HepG2 (cell line): ENCODE results near the gene SSC5D. TPM values are rescaled to one million over a fixed set of nuclear protein-coding genes. Genes with fewer than 3 reads are reported as not detected.

Source experiments
- CEBPZ ChIP-seq: IDR thresholded peaks from 2 replicates; pipeline ENCODE4 v1.6.1; 2012; ENCODE audit warnings: low read length, improper control_type of control experiment
- CENPT ChIP-seq: sonication (generic); formaldehyde crosslinking; IDR thresholded peaks from 2 replicates; pipeline ENCODE4 v1.8.0; 2022; ENCODE audit warnings: low read depth, mild to moderate bottlenecking, moderate library complexity, missing genetic modification reagents
- GMEB2 ChIP-seq: IDR thresholded peaks from 2 replicates; pipeline ENCODE4 v1.6.1; 2016; ENCODE audit warnings: missing biosample characterization, missing genetic modification reagents, low read depth
- HNRNPK ChIP-seq: fragments of 200-400 bp; formaldehyde crosslinking; IDR thresholded peaks from 2 replicates; pipeline ENCODE4 v1.6.1; 2018; ENCODE audit warnings: low read length, low read depth, moderate library complexity, mild to moderate bottlenecking; ENCODE audit not compliant: poor library complexity, severe bottlenecking
- IKZF4 ChIP-seq: sonication (generic); formaldehyde crosslinking; IDR thresholded peaks from 2 replicates; pipeline ENCODE4 v1.5.1; 2020; ENCODE audit warnings: borderline replicate concordance, mild to moderate bottlenecking, low read depth, missing genetic modification reagents; ENCODE audit errors: not compliant biosample characterization
- NR2F2 ChIP-seq: IDR thresholded peaks from 2 replicates; pipeline ENCODE4 v1.6.1; 2012; ENCODE audit warnings: low read depth, inconsistent platforms, borderline replicate concordance
- PITX1 ChIP-seq: sonication (generic); formaldehyde crosslinking; IDR thresholded peaks from 2 replicates; pipeline ENCODE4 v1.5.1; 2020; ENCODE audit warnings: mild to moderate bottlenecking, missing genetic modification reagents
- POLR2AphosphoS2 ChIP-seq: IDR thresholded peaks from 2 replicates; pipeline ENCODE4 v1.6.1; 2011; ENCODE audit warnings: low read depth, low read length, improper control_type of control experiment
- PRPF4 ChIP-seq: fragments of 200-400 bp; formaldehyde crosslinking; IDR thresholded peaks from 2 replicates; pipeline ENCODE4 v1.6.1; 2016; ENCODE audit warnings: low read length, low read depth; ENCODE audit not compliant: poor library complexity, severe bottlenecking
- RAD21 ChIP-seq: fragments of 450-650 bp; formaldehyde crosslinking; IDR thresholded peaks from 2 replicates; pipeline ENCODE4 v1.5.0; 2020; ENCODE audit warnings: mild to moderate bottlenecking
- RBFOX2 ChIP-seq: fragments of 200-400 bp; formaldehyde crosslinking; IDR thresholded peaks from 2 replicates; pipeline ENCODE4 v1.6.1; 2017; ENCODE audit warnings: low read depth, mild to moderate bottlenecking, low read length
- SIX4 ChIP-seq: sonication (generic); formaldehyde crosslinking; IDR thresholded peaks from 2 replicates; pipeline ENCODE4 v1.4.0; 2020; ENCODE audit warnings: missing genetic modification reagents
- SMAD1 ChIP-seq: sonication (generic); formaldehyde crosslinking; IDR thresholded peaks from 2 replicates; pipeline ENCODE4 v1.4.0; 2020; ENCODE audit warnings: missing genetic modification reagents, low read depth, mild to moderate bottlenecking, borderline replicate concordance
- SSRP1 ChIP-seq: IDR thresholded peaks from 2 replicates; pipeline ENCODE4 v1.6.1; 2016; ENCODE audit warnings: control low read depth
- TEAD2 ChIP-seq: sonication (generic); formaldehyde crosslinking; IDR thresholded peaks from 2 replicates; pipeline ENCODE4 v1.9.0; 2021; ENCODE audit warnings: missing genetic modification reagents
- TSC22D2 ChIP-seq: sonication (generic); formaldehyde crosslinking; IDR thresholded peaks from 2 replicates; pipeline ENCODE4 v1.5.1; 2020; ENCODE audit warnings: missing genetic modification reagents, mild to moderate bottlenecking, borderline replicate concordance
- ZFP36 ChIP-seq: fragments of 150-350 bp; IDR thresholded peaks from 2 replicates; pipeline ENCODE4 v1.6.1; 2018; ENCODE audit warnings: borderline replicate concordance, low read length, low read depth; ENCODE audit not compliant: partially characterized antibody
- ZFY ChIP-seq: sonication (generic); formaldehyde crosslinking; IDR thresholded peaks from 2 replicates; pipeline ENCODE4 v1.4.0; 2020; ENCODE audit warnings: missing genetic modification reagents
- ZKSCAN1 ChIP-seq: fragments of 150-350 bp; IDR thresholded peaks from 2 replicates; pipeline ENCODE4 v1.6.1; 2014; ENCODE audit warnings: low read length
- ZNF225 ChIP-seq: sonication (generic); formaldehyde crosslinking; IDR thresholded peaks from 2 replicates; pipeline ENCODE4 v1.4.0; 2020; ENCODE audit warnings: mild to moderate bottlenecking, missing genetic modification reagents
- ZNF253 ChIP-seq: sonication (generic); formaldehyde crosslinking; IDR thresholded peaks from 2 replicates; pipeline ENCODE4 v1.8.0; 2022; ENCODE audit warnings: mild to moderate bottlenecking, missing genetic modification reagents, borderline replicate concordance
- ZNF354B ChIP-seq: sonication (generic); formaldehyde crosslinking; IDR thresholded peaks from 2 replicates; pipeline ENCODE4 v1.8.0; 2022; ENCODE audit warnings: mild to moderate bottlenecking, missing genetic modification reagents
- ZNF605 ChIP-seq: sonication (generic); formaldehyde crosslinking; IDR thresholded peaks from 2 replicates; pipeline ENCODE4 v1.8.0; 2022; ENCODE audit warnings: mild to moderate bottlenecking, missing genetic modification reagents
- ZNF710 ChIP-seq: sonication (generic); formaldehyde crosslinking; IDR thresholded peaks from 2 replicates; pipeline ENCODE4 v1.5.0; 2020; ENCODE audit warnings: mild to moderate bottlenecking, missing genetic modification reagents, borderline replicate concordance
- polyA plus RNA-seq, 8 experiments: library from polyadenylated mRNA; depleted of rRNA in 3 of 8; stranded (reverse) in 7 of 8; unstranded in 1 of 8; fragments of >200 nt; fragmentation: Illumina TruSeq in 4 of 8; extraction: Trizol in 4 of 8; gene quantifications; 2 replicates each; pipeline versions ENCODE4 v1.2.1 to v1.2.3, GENCODE V29; 2011 to 2016; ENCODE audit warnings: low read depth in 4 of 8, missing spikeins in 1 of 8, mixed read lengths in 1 of 8; ENCODE audit not compliant: insufficient read depth in 1 of 8
- total RNA-seq, 5 experiments: library from RNA; depleted of rRNA; stranded (reverse); fragments of >200 nt; fragmentation: Illumina TruSeq; extraction: Trizol; gene quantifications; 2 replicates each; pipeline ENCODE4 v1.2.3, GENCODE V29; 2016; ENCODE audit warnings: low read depth in 1 of 5

The SSC5D gene
- total and polyA plus RNA-seq, 2 of the 13 experiments (the other 11 are each of a cell fraction or from before 2014, with no cell fraction given), result not detected

- TF ChIP-seq ZNF354B (CRISPR knock-in tag) (peak; percentile 48; the same call in 1 of the 2 replicates), GMEB2 (peak; percentile 99), PRPF4 (no peak), ZNF253 (CRISPR knock-in tag) (0 out of 2 replicates have a peak, but pooled peaks have one; percentile 73), ZNF225 (CRISPR knock-in tag) (peak; percentile 91; the same call in 1 of the 2 replicates), HNRNPK (peak; percentile 93), CENPT (CRISPR knock-in tag) (no peak), ZFP36 (no peak), TEAD2 (CRISPR knock-in tag) (peak; percentile 91; the same call in 1 of the 2 replicates), SSRP1 (CRISPR knock-in tag) (no peak), PITX1 (CRISPR knock-in tag) (peak; percentile 49; the same call in 1 of the 2 replicates), NR2F2 (no peak), POLR2AphosphoS2 (no peak), ZKSCAN1 (no peak), ZFY (CRISPR knock-in tag) (peak; percentile 98), SIX4 (CRISPR knock-in tag) (no peak), ZNF605 (CRISPR knock-in tag) (peak; percentile 98), IKZF4 (peak; percentile 73), RAD21 (CRISPR knock-in tag) (no peak; the same call in 1 of the 2 replicates), ZNF710 (CRISPR knock-in tag) (peak; percentile 41; the same call in 1 of the 2 replicates), SMAD1 (CRISPR knock-in tag) (peak; percentile 87; the same call in 1 of the 2 replicates), TSC22D2 (CRISPR knock-in tag) (peak; percentile 86; the same call in 1 of the 2 replicates), CEBPZ (no peak), RBFOX2 (peak; percentile 93)
These were observed 12.0 kb upstream of the SSC5D start, which contains the start of gene ZNF628 (continued) for GRCh38 chr19:55476100-55476775.
